Parietal lobe (tissue), 2 donors: ENCODE measurements around the gene SEC61B. TPM values are rescaled to one million over a fixed set of nuclear protein-coding genes. Genes with fewer than 3 reads are reported as not detected.

ENCODE experiments used
- small RNA-seq: library from RNA; depleted of rRNA; stranded (forward); fragments of <200 nt; gene quantifications from one replicate; pipeline ENCODE3, GENCODE V24; 2014; ENCODE audit warnings: low replicate concordance
- total RNA-seq: library from RNA; depleted of rRNA; stranded (reverse); fragments of >200 nt; gene quantifications from one replicate; pipeline ENCODE4 v1.2.3, GENCODE V29; 2014

SEC61B gene
- total RNA-seq, result 38.5 TPM

DNA sequence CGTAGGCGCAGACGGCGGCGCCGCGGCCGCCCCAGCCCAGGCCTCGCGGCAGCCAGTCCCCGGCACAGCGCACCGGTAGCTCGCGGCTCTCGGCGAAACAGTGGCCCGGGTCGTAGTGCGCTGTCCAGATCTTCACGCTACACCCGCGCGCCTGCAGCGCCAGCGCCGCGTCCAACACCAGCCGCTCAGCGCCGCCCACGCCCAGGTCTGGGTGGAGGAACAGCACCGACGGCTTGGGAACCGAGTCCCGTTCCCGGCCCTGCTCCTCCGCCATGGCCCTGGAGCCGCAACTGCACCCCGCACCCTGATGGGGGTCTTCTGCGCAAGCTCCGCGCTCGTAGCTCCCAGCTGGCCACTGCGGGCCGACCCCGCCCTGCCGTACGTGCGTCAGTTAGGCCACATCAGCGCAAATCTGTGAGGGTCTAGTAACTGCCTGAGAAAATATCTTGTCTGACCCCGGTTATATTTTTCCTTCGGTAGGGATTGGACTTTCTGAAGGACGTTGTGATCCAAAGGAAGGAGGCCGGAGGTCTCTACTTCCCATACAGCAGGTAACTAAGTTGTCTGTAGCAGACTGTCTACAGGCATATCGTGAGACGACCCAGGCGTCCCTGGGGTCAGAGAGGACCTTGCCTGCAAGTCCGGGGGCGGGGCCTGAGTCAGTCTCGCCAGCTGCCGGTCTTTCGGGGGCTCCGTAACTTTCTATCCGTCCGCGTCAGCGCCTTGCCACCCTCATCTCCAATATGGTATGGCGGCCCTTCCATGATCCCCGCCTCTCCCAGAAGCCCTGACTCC, at the start of gene SEC61B, which contains the start of gene ALG2:
Gene SEC61B, plus strand, starts transcription at position 662 of the 795 bp plus-strand sequence. Its CDS starts 82 bp downstream, at position 744.
Gene ALG2, minus strand, starts transcription at position 322 of the 795 bp plus-strand sequence. Its CDS starts 48 bp downstream, at position 274.

Small RNA genes within 50 kb of the gene (small RNA-seq; reads per million reads assigned to genes)
- not detected for gene RN7SL794P

Other genes with a start within 250 kb of the SEC61B start
- gene TGFBR1, start 117.2 kb upstream of the SEC61B start, total RNA-seq, result 82.9 TPM
- 25.4 TPM for gene ALG2, start 340 bp upstream of the SEC61B start, total RNA-seq